Activated CD8-positive, alpha-beta memory T cell treated with anti-CD3 and anti-CD28 coated beads, Interleukin-2, amount 50 U/mL, for 48 hours (primary cell): ENCODE data around the gene LMX1B.

ENCODE experiments used
- DNase-seq: peaks from one replicate; pipeline ENCODE4 v3.0.0-alpha.2; 2020

LMX1B gene

DNA sequence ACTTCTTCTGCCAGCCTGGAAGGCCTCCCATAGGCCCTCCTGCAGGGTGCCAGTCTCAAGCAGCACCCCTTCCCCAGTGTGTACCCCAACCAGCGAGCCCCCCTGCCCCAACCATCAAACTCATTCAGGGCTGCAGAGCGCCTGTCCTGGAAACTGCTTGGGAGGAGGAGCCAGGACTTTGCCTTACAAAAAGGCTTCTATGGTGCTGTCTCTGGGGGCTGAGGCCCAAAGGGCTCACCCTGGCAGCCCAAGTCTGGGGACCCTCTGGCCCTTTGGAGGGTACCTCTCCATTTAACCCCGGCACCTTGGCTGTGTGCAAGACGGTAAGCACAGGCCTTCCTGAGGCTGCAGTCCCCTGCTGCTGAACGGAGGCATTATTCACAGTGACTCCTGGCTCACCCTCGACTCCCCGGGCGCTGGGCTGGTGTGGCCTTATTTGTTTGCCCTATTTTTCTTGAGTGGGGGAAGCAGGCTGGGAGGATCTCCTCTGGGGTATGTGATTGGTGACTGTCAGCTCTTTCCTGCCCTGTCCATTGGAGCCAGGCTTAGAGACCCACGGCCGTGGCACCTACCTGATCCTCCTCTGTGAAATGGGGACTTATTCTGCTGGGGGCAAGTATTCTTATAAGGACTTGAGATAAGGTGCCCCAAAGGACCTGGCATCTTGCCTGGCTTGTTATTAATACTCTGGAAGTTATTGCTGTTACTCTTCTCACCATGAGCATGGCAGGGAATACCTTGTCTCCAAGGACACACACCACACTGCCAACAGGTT, 5.8 kb downstream of the LMX1B start:
- DNase-seq, result no peak

DNA sequence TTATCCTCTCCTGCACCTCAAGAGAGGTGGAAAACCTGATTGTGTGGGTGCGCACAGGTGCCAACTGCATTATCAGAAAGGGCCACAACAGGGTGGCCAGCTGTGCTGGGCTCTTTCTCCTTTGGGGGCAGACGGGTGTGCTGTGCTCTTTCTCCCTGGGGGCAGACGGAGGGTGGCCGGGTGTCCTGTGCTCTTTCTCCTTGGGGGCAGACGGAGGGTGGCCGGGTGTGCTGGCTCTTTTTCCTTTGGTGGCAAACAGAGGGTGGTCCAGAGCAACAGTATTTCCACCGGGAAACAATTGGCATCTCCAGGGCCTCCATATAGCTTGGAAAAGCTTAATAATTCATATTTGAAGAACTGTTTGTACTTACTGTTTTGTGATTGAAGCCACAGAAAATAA, 6.8 kb downstream of the LMX1B start:
- DNase-seq, result no peak

DNA sequence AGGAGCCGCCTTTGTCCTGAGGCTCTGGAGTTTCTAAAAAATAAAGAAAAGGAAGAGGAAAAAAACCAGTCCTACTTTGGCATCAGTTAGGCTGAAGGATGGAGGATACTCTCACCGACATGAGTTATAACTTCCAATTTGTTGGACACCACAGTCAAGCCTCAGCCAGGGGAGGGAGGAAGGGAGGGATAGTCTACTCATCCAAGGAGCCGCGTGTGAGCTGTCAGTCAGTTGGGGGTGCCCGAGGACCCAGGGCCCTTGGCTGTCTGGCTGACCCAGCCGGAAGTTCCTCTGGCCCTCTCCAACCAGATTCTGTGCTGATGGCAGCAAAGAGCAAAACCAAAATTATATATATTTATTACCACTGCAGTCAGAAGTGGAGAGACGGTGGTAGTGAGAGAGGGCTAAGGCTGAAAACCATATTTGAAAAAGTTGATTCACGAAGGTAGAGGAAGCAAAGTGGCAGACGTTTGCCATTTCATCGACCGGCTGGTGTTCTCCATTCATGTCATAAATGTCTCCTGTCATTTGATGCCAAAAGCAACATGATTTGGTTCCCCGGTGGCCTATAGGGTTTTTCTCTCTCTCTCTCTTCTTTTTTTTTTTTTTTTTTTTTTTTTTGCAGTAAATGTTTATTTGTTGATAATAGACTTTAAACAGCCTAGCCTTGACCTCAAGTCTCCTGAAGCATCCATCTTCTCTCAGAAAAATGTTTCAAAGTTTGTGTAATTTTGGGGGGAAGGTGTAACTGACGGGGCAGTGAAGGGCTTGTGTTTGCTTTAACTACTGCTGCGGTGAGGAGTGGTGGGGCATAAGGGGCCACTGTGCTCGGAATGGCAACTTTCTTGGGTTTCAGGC, 7.6 kb downstream of the LMX1B start:
- DNase-seq, result no peak

DNA sequence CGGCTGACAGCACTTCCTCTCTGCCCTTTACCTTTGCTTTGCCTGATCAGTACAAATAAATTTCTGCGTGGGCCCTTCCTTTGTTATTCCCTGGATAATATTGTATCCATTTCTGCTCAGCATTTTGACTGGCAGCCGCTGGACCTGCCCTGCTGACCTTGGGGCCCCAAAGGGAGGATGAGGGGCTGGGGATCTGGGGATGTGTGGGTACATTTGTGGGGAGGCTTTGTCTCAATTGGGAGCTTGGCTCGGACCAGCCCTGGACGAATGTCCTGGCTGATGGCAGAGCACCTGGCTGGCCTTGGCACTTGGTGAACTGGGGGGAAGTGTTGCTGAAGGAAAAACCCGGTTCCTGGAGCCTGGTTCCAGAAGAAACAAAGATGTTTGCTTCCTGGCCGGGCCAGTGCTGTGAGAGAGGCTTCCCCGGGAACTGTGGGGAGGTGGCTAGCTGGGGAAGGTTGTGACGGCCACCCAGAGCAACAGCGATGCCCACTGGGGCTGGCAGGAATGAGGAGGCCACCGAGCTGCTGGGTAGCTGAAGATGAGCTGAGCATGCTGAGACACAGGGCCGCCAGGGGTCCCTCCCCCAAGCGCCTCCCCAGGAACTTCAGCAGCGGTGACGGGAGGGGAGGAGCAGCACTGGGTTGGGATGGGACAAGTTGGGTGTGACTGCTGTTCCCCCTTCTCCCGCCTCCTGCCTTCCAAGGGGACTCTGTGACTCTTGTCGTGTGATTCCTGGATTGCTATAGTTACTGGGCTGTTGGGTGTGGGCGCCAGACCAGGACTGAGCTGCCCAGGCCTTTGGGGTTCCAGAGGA, 8.4 kb downstream of the LMX1B start:
- DNase-seq, result no peak

DNA sequence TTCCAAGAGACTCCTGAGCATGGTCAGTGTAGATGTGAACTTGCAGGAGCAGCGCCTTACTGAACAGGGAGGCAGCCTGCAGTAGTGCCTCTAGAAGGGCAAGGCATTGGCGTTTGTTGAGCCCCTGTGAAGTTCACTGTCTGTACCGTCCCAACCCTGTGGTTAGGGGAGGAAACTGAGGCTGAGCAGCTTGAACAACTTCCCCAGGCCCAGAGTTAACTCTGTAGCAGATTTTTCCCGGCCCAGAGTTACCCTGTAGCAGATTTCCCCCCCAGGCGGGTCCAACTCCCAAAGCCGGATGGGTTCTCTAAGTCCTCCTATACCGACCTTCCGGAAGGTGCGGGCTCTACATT, 9.6 kb downstream of the LMX1B start:
- DNase-seq, result no peak

DNA sequence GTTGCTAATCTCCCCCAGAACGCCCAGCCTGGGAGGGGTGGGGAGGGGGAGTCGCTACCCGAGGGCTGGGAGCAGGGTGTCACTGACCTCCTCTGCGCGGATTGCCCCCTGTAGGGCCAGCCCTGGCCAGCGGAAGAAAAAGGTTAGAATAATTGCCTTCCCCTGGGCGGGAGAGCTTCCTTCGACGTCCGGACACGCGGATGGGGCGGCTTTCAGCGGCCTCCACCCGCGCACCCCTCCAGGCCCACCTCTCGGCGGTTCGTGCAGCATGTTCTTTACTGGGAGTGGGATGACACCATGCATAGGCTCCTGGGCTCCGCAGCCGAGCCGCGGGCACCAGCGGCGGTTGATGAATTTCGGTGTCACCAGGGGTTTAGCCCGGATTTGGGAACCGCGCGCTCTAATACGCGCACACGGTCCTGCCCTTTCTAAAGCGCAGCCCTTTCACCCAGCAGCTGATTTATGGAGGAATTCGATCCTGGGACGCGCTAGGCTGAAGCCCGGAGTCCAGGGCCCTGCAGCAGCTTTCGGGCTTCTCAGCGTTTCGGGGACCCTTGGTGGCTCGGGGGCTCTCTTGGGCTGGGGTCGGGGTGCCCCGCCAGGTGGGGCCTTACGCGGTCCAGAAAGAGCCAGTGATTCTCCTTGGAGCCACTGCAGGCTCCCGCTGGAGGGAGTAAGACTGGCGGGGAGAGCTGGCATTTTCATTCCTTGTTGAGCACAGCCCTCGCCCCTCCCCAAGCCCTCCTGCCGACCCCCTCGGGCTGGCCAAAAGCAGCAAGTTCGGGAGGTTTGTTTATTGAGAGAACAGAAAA, 10.1 kb downstream of the LMX1B start:
- DNase-seq, result no peak

DNA sequence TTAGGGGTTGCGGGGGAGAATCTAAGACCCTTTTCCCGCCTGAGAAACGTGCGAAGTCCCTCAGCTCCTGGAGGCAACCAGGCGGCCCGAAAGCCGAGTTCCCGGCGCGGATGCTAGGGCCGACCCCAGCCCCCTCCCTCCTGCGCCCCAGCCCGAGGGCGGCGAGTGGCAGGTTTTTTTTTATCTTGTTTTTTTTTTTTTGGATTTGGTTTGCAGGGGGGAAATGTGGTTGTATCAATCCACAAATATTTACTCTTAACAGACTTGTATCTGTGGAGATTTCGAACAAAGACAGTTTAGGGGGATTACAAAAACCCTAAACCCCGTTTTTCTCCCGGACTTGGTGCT, 10.7 kb downstream of the LMX1B start:
- DNase-seq, result no peak

DNA sequence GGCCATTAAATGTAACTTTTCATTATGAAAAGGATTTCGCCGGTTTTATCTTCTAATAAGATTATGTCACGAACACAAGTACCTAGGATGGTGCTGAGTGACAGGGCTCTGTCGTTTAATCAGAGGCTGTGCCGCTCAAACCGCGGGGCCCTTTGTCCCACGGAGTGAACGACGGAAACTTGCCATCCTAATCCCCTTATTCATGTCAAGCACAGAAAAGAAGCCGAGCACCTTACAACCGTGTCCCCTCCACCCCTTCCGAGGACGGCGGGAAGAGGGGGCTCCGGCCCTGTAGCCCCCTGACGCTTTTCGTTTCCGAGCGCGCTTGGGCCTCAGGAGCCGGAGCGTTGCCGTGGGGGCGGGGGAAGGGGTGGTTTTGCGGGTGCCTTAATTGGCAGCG, 11.2 kb downstream of the LMX1B start:
- no peak for DNase-seq

DNA sequence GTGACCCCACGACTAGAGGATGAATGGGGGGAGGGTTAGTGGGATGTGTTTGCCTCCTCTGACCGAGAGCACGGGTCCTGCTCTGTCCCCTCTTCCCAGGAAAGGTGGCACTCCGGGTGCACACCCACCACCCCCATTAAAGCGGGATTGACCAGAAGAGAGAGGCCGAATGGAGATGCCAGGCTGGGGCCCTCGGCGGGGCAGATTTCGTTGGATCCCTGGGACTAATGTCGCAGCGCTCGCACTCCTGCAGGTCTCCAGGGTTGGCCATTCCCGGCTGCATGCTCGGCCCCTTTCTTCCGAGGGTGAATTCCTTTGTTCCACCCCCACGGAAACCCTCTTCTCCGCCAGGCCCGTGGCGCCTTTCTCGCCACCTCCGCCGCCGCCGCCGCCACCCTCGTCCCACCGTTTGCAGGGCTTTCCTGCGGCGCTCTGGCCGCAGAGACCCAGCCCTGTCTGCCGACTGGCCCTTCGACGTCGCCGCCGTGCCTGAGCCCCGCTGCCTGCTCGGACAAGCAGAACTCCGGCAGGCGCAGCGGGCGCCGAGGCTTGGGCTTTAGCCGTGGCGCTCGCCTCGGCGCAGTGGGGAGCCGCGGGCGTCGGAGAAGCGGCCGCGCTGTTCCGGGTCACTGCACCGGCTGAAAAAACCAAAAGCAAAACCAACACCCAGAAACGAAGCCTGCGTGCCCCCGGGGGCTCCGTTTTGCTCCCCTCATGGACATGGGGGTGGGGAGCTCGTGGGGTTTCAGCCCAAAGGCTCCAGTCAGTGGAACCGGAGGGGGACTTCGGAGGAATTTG, 11.8 kb downstream of the LMX1B start:
- DNase-seq, result no peak

DNA sequence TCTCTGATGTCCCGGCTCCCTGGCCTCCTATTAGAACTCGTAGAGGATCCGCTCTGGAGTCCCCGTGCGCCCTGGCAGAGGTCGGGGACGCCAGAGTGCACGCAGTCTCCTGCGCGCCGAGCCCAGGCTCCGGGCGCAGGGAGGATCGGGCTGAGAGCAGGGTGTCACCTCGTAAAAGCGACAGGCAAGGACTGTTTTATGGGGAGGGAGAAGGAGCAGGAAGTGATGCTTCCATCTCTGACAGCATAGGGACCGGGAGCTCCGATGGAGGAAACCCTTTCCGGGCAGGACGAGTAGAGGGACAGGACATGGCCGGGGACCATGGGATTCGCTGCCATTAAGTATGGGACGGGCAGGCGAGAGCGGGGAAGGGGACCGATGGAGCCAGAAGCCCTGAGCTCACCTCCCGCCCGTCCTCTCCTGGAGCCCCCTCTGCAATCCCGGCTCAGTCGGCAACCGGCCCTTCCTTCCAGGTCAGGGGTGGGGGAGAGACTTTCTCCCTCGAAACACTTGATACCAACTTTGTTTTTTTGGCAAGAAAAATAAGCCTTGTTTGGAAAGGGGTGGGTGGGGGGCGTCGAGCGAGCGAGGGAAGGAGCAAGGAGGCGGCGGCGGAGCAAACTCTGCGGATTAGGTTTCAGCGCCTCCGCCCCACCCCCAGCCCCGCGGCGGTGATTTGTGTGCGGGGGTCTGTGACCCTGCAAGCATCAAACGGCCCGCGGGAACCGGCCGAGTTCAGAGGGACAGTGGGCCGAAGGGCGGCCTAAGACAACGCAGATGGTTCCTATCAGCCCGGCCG, 12.6 kb downstream of the LMX1B start:
- no peak for DNase-seq

DNA sequence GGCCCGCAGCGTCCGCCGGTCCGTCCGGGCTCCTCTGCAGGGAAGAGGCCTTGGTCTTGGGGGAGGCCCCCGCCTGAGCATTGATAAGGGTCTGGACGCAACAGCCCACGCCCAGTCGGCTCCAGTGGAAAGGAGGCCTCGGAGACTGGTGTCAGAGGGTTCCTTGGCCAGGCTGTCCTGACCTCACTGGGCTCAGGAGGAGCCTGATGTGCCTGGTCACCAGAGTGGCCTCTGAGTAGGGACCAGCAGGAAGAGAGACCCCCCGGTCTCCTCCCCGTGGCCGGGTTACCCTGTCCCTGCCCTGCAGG, 13.2 kb downstream of the LMX1B start:
- DNase-seq, result no peak

DNA sequence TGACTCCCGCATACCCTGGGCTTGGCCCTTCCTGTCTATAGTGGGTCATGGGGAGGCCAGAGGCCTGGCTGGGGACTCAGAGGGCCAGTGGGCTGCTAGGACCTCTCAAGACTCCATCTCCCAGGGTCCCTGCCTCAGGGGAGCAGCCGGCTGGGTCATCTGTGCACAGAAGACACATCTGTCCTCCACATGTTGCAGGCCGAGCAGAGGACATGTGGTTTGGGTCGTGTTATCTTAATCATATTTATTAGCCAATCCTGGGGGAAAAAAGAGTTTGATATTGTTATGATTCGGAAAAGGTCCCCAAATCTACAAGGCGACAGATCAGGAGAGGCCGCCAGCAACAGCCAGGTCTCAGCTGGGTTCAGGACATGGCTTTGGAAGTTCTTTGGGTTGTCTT, 14.4 kb downstream of the LMX1B start:
- no peak for DNase-seq

DNA sequence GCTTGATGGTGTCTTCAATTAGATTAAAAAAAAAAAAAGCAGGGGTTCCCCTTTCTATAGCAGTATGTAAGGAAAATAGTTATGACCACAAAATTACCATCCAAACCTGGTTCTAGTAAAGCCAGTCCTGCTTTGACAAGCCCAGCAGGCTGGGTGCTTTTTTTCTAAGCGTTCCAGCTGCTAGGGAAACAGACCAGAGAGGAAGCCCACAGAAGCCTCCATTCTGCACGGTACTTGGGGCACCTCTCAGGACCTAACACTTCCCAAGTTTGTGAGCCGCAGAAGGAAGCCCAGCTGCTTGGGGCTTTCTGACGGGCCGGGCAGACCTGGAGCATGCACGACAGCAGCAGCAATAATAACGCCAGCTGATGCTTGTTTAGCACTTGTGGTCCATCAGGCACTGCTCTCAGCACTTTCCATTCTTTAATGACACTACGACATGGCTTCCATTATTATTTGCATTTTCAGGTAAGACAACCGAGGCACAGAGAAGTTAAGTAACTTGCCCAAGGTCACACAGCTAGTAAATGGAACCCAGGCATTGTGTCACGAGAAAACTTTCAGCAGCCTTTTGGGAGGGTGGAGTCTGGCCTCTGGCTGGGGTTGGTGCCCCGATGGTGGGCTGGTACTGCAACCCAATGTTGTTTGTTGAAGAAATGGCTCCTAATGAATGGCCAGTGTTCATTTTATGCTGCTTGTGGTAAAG, 15.4 kb downstream of the LMX1B start:
- DNase-seq, result no peak

DNA sequence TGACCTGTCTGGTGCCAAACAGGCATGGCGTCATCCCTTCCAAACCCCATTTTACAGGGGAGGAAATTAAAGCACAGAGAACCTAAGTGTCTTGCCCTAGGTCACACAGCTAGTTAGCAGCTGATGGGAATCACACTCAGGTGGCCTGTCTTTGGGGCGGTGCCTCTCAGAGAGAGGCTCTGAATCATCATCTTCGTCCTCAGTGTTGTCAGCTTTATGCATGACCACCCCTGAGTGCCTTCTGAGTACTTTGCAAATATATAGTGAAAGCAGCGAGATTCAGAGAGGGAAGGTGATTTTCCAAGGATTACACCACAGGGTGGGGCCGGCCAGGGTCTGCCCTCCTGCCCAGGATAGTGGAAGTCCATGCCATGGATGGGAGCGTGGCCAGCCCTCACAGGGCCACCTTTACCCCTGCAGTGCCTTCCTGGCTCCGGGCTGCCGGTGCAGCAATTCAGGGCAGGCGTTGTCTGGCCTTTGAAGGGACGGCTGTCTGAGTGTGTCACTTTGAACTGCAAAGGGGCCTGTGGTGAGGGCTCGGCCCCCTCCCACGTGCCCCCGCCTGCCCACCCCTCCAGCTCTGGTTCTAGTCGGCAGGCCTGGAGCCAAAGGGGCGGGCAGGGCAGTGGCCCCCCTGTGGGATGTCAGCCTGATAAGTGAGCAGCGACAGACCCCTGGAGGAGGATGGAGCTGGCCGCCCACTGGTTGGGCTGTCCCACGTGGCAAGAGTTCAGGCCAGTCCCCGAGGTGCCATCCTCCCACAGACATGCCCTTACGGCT, 16.9 kb downstream of the LMX1B start:
- DNase-seq, result no peak

DNA sequence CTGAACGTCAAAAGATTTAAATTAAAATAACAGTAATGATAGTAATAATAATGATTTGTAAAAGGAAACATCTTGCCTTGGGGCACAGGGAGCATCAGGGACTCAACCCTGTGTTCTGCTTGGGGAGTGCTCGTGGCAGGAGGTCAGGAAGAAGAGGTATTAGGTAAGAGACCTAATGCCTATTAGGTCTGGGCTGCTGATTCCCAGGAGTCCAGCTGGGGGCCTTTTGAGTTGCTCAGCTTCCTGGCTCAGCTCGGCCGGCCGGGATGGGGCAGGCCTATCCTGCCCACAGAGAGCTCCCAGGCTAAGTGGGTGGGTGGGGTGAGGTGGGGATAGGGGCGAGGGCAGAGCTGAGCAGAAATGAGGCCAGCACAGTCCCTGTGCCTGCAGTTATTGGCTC, 17.5 kb downstream of the LMX1B start:
- DNase-seq, result no peak

DNA sequence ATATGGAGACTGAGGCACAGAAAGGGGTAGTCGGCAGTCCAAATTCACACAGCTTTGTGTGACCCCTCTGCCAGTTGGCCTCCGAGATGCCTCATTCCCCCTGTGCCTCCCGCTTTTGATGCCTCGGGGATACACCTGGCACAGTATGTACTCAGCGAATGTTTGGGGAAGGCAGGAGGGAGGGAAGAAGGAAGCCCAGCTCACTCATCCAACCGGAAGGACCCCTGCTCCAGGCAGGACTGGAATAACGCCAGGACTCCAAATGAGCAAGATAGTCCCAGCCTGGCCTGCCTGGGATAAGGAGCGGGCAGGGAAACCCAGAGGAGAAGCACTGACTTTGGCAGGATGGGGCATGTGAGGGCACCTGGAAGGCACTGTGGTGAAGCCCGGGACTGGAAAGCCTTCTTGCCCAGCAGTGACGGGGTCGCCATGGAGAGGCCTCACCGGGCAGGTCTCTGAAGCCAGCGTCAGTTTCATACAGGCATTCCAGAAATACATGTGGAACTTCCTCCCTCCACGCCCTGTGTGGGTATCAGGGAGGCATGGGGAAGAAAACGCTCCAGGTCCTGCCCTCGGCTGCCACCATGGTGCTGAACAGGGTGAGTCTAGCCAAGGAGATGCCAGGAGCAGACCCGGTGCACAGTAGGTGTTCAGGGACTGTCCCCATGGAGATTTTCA, 20.3 kb downstream of the LMX1B start:
- no peak for DNase-seq

DNA sequence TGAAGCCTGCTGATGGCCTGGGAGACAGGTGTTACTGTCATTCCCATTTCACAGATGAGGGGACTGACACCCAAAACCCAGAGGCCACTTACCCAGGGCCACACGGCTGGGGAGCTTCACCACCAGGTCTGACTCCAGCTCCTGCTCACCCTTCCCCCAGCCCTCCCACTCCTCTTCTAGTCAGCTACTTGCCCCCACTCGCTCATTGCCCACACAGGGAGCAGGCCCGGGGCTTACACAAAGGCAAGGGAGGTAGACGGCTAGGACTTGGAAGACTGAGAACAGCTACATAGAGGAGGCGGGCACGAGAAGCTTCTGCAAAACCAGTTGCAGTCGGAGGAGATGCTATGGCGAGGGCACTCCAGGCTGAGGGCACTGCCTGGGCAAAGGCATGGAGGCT, 21.3 kb downstream of the LMX1B start:
- no peak for DNase-seq

DNA sequence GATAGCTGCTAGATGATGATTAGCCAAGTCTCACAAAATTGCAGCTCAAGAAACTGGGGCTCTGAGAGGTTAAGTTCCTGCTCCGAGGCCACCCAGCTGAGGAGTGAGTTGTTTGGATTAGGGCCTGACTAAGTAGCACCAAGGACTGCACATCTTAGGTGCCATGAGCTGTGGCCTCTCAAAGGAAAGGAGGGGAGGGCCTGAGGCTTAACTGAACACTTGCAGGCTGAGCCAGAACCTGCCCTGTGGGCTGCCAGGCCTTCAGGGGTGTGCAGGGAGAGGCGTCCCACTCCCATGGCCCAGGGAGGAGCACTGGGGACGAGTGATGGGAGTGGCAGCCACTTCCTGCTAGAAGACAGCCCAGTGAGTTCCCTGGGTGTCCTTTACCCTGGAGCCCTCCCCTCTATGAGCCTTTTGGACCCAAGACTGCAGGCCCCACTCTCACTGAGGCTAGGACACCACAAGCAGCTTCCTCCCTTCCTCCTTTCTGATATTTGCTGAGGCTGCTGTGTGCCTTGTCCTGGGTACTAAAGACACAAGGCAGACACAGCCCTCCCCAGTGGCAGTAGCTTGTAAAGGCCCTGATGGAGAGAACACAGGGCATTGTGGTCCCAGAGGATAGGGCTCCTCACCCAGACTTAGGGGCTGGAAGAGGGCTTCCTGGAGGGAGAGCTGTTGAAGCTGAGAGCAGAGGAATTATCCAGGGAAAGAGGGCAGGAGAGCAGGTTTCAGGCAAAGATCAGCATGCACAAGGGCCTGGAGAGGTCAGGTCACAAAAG, 22.1 kb downstream of the LMX1B start:
- no peak for DNase-seq
